Coronary artery (tissue), 2 donors: ENCODE results near the gene TMEM151B.
A peak's percentile ranks its signal among the peaks of the same experiment; 100 is the strongest.

Experiments
- DNase-seq: peaks from one replicate; pipeline ENCODE4 v3.0.0-alpha.2; 2017; ENCODE audit warnings: low spot score
- H3K27ac ChIP-seq, 2 donors: fragments of 200-600 bp; sonication (generic); one replicate each; pipeline ENCODE4 v1.5.1; 2016 to 2019
- H3K4me3 ChIP-seq: fragments of 200-600 bp; sonication (generic); 2 replicates; pipeline ENCODE4 v1.5.1; 2016; ENCODE audit warnings: mild to moderate bottlenecking, moderate library complexity
- TF ChIP-seq, protein P1 (sequence below): fragments of 200-600 bp; sonication (generic); IDR thresholded peaks from one replicate; pipeline ENCODE4 v1.5.1; 2019; ENCODE audit warnings: antibody characterized with exemption

TMEM151B gene

DNA sequence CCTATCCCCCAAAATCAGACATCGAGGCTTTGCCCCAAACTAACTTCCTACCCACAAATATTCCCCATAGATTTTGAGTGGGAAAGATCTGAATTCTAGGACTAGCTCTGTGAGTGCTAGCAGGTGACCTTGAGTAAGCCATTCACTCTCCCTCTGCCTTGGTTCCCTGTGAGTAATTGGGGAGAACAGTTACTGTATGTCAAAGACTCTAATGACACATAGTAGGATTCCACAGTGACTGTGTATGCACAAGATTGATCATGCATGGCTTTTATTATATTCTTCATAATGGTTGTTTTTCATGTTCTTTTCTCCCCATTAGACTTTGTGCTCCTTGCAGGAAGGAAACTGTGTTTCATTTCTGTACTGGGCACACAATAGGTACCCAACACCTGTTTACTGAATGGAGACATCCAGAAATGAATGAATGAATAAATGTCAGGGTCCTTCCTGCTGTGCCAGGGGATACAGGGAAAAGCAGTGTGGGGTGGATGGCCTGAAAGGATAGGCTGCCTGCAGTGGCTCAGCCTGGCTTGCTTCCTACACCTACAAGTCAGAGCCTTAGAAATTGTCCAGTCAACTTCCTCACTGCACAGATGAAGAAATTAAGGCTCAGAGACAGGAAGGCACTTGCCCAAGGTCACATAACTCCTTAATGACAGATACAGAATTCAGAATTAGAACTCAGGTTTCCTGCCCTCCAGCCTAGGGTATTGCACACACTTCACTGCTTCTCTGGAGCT lies 901 bp upstream of the TMEM151B start:
- DNase-seq, result no peak
- TF ChIP-seq, protein P1, sequence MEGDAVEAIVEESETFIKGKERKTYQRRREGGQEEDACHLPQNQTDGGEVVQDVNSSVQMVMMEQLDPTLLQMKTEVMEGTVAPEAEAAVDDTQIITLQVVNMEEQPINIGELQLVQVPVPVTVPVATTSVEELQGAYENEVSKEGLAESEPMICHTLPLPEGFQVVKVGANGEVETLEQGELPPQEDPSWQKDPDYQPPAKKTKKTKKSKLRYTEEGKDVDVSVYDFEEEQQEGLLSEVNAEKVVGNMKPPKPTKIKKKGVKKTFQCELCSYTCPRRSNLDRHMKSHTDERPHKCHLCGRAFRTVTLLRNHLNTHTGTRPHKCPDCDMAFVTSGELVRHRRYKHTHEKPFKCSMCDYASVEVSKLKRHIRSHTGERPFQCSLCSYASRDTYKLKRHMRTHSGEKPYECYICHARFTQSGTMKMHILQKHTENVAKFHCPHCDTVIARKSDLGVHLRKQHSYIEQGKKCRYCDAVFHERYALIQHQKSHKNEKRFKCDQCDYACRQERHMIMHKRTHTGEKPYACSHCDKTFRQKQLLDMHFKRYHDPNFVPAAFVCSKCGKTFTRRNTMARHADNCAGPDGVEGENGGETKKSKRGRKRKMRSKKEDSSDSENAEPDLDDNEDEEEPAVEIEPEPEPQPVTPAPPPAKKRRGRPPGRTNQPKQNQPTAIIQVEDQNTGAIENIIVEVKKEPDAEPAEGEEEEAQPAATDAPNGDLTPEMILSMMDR, result no peak
- no peak overlapping the region for H3K27ac ChIP-seq
- H3K4me3 ChIP-seq, result no peak overlapping the region

DNA sequence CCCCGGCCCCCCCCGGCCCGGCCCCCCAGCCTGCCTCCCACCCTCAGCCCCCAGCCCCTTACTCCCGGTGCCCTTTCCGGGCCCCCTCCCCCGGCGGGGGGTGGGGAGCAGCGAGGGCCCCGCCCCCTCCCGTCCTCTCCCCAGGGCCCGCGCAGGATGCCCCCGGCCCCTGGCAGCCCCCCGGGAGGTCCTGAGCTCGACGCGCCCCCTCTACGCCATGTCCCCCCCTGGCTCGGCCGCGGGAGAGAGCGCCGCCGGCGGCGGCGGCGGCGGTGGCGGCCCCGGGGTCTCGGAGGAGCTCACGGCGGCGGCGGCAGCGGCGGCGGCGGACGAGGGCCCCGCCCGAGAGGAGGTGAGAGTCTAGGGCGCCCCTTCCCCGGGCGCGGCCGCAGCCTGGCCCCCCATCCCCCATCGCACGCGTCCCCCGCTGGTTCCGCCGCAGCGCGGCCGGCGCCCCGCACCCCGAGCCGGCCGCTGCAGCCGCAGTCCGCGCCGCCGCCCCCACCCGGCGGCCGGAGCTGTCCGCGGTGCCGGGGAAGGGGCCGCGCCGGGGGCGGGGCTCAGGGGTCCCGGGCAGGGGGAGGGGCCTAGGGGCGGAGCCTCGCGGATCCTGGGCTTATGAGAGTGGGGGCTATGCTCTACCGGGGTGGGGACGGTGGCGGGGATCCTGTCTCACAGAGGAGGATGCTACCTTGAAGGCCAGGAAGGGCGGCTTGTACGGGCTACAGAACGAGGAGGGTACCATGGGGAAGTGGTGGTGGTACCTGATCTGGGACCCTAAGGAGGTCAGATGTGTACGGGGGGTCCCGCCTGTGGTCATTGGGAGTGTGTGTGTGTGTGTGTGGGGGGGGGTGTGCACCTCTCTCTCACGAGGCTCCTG lies 516 bp downstream of the TMEM151B start:
- Histone ChIP-seq H3K27ac (no peak overlapping the region), H3K4me3 (peak overlapping the region; percentile 65)
- no peak for DNase-seq
- TF ChIP-seq, protein P1, result no peak

DNA sequence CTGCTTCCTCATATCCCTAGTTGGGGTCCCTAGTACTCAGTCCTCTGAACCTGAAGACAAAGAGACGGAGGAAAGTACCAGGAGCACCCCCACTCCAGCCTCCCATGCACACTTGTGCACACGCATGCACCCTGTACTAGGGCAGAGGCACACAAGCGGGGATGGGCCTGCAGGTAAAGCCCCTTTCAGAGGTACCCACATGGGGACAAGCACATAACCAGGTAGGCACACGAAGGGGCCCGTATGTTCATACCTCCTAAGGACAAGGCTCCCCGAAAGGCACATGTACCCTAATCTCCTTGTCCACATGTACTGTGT lies 1.1 kb downstream of the TMEM151B start:
- H3K4me3 ChIP-seq, result no peak overlapping the region
- TF ChIP-seq, protein P1, result no peak
- DNase-seq, result no peak
- H3K27ac ChIP-seq, result no peak overlapping the region

DNA sequence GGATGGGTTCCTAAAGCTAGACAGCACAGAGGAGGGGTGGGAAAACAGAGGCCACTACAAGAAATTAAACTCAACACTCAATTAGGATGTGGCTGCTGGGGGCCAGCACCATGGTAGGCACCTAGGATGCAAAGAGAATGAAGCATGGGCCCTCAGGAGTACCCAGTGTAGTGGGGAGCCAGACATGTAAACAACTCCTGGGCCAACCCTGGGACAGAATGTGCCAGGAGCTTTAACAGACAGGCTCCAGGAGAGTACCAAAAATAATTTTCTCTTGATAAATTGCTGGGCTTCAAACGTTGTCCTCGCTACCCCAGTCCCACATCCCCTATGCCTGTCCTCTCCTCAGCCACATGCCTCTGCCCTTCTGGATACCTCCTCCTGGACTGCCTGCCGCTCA lies 1.7 kb downstream of the TMEM151B start:
- no peak overlapping the region for H3K27ac ChIP-seq
- no peak overlapping the region for H3K4me3 ChIP-seq
- TF ChIP-seq, protein P1, result no peak
- no peak for DNase-seq

DNA sequence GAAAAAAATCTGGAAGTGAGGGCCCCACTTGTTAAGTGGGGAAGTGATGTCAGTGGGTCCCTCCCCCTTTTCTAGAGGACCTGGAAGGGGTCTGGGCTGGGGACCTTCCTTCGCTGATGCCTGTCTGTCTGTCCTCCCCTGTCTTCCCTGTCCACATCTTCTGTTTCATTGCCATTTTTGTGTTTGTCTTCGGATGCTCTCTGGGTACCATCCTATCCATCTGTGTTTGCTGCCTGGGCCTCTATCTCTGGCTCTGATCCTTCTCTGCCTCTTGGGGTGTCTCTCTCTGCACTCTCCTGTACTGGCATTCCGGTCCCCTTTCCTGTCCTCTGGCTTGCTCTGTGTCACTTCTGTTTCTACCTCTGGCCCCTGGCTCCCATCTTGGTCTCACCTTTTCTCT lies 2.3 kb downstream of the TMEM151B start:
- Histone ChIP-seq H3K27ac (no peak overlapping the region), H3K4me3 (no peak overlapping the region)
- TF ChIP-seq, protein P1, result no peak
- DNase-seq, result no peak

DNA sequence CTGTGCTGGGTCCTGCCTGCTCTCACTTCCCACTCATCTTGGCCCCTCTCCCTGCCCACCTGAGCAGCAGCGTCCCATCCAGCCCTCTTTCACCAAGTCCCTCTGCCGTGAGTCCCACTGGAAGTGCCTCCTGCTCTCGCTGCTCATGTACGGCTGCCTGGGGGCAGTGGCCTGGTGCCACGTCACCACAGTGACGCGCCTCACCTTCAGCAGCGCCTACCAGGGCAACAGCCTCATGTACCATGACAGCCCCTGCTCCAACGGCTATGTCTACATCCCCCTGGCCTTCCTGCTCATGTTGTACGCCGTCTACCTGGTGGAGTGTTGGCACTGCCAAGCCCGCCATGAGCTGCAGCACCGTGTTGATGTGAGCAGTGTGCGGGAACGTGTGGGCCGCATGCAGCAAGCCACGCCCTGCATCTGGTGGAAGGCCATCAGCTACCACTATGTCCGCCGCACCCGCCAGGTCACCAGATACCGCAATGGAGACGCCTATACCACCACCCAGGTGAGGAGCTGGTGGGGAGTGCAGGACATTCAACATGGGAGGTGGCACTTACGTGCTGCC lies 2.8 kb downstream of the TMEM151B start:
- TF ChIP-seq, protein P1, result no peak
- Histone ChIP-seq H3K27ac (no peak overlapping the region), H3K4me3 (no peak overlapping the region)
- no peak for DNase-seq
